GM21717 (cell line): Measurements from ENCODE around the gene IL1R2.
"Not testable (repeated sequence)": the region's sequence is repeated elsewhere in the genome, so short reads cannot be mapped to it uniquely, and the experiment has no call there.

ENCODE experiments used
- ATAC-seq: cut with Tn5 transposase; IDR thresholded peaks from one replicate; pipeline ENCODE4 v1.9.1; 2021; ENCODE audit warnings: mild to moderate bottlenecking, moderate library complexity; ENCODE audit not compliant: unreplicated experiment

IL1R2 gene

DNA sequence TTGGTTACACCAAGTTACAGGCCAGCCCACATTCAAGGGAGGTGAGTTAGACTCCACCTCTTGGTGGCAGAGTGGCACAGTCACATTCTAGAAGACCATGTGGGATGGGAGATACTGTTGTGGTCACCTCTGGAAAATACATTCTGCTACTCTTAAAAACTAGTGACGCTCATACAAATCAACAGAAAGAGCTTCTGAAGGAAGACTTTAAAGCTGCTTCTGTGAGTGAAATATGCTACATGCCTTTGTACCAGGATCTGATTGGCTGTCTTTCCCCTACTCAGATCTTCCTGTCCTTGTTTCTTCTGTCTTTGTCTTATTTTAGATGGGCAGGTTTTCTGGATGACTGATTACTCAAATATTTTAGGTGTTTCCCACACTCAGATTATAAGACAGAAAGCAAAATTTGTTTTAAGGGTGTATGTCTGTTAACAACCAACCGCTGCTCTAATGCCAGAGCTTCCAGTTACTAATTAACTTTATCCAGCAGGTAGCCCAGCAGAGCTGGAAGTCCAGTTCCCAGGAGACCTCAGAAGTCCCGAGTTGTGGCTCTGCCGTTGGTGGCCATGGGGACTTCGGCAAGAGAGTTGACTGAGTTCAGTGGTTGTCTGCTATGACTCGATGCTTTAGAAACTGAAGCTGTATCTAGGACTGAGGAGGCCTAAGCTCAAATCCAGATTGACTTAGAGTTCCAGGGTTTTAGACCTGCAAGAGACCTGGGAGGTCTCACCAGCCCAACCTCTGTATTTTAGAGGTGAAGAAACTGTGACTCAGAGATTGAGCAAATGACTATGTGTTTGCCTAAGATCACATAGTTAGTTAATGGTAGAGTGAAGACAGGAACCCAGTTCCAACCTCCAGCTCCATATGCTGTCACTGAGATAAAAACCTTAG is 7.4 kb downstream of the IL1R2 start:
- peak; percentile 49 for ATAC-seq

GRCh38 chr2:102000012-102000411 is 8.3 kb downstream of the IL1R2 start:
- ATAC-seq: no peak

GRCh38 chr2:102000813-102001766 is 9.3 kb downstream of the IL1R2 start:
- ATAC-seq: no peak

DNA sequence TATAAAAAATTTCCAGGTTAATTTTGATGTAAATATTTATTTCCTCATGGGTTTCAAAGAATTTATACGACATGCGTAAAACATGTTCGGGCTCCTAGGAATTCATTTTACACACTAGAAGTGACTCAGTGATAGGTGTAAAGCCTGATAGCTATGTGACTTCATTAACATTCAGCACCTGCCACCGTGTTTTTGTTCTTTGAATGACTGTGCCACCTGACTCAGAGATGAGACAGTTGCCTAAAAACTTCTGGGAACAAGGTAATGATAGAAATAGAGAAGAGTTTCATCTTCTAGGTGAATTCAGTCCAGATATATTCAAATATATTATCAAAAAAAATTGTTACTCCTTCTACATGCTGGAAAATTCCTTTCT is 10.0 kb downstream of the IL1R2 start:
- ATAC-seq: no peak

GRCh38 chr2:102002228-102002627 is 10.5 kb downstream of the IL1R2 start:
- ATAC-seq: no peak

DNA sequence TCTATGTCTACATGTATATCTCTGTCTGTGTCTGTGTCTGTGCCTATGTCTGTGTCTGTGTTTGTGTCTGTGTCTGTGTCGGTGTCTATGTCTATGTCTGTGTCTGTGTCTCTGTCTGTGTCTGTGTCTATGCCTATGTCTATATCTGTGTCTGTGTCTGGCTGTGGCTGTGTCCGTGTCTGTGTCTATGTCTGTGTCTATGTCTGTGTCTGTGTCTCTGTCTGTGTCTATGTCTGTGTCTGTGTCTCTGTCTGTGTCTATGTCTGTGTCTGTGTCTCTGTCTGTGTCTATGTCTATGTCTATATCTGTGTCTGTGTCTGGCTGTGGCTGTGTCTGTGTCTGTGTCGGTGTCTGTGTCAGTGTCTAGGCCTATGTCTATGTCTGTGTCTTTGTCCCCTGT is 11.1 kb downstream of the IL1R2 start:
- not testable (repeated sequence) for ATAC-seq

DNA sequence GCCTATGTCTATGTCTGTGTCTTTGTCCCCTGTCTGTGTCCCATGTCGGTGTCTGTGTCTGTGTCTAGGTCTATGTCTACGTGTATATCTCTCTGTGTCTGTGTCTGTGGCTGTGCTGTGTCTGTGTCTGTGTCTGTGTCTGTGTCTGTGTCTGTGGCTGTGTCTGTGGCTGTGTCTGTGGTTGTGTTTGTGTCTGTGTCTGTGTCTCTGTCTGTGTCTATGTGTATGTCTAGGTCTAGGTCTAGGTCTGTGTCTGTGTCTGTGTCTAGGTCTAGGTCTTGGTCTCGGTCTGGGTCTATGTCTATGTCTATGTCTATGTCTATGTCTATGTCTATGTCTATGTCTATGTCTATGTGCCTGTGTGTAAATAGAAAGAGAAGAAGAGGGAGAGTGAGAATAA is 11.9 kb downstream of the IL1R2 start:
- ATAC-seq: no peak

DNA sequence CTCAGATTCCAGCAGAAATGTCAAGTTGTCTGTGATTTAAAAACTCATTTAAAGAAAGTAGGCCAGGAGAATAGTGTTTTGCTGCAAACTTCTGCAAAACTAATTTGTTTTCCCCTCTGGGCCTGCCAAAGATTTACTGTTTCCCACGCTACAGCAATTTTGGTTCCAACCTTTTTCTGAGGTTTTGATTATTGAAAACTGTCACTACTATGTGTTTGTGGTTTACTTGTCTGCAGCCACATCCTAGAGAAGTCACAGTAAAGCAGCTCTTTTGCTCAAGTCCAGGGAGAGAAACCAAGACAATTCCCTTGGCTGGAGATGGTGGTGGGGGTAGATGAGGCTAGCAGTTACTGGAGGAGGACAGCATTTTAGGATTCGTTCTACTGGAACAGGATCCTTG is 12.8 kb downstream of the IL1R2 start:
- no peak for ATAC-seq

DNA sequence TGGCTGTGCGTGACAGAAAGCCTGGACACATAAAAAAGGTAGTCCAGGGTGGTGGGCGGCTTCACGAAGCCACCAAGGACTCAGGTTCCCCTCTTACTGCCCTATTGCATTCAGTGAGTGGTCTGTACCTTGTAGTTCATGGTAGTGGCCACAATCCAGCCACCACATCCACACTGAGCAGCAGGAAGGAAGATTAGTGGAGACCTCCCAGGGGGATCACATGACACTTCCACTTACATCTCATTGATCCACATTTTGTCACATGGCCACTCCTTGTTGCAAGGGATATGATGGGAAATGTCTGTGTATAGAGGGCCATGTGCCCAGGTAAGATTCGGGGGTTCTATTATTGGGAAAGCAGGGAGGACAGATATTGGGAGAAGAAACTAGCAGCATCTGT is 13.7 kb downstream of the IL1R2 start:
- no peak for ATAC-seq

DNA sequence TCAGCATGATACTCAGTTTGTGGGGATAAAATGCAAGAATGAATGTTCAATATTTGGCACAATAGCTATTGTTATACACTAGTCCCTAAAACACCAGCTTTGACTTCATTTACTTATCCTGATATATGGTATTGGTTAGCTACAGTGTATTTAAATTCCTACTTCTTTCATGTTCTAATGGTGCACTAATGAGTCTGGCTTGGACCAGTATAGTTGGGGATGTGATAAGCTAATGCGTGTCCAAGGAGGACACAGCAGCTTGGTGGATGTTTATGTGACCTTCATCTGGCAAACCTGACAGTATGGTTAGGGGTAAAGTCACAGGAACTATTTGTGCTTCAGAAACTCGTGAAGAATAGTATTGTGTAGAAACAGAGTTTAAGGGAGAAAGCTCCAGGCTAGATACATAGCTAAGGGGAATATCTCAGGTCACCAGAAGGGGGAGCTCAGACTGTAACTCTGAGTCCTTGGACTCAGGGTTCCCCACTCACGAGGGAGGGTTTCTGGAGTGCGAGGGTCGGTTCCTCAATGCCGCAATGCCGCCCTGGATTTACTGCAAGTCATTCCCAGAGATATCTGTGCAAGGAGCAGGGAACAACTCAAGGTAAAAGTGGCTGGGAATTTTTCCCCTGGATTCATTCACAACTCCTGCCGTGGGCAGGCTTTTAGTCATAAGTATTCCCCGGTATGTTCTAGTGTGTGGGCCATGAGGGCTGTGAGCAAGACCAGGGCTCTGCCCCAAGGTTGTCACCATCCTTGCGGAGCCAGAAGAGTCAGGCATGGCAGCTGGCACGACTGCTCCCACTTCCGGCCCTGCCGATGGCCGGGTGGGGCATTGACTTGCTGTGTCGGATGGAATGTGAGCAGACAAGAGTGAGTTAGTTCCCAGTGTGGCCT is 14.5 kb downstream of the IL1R2 start:
- peak; percentile 53 for ATAC-seq

DNA sequence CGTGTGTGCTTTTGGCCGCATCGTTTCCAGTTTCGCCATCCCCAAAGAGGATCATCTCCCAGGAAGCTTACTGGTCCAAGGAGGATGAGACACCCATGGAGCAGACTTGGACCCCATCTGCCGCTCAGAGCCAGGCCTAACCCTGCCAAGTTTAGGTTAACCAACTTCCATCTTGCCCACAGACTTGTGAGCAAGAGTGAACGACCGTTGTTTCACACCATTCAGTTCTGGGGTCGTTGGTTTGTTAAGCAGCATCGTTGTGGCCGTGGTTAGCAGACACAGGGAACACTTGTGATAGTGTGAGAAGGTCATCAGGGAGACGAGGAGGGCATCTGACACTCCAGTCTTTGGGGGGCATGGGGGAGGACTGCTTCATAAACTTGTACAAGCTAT is 15.1 kb downstream of the IL1R2 start:
- ATAC-seq: no peak

- no peak for ATAC-seq
Measured at GRCh38 chr2:102008490-102008889, 16.7 kb downstream of the IL1R2 start.

DNA sequence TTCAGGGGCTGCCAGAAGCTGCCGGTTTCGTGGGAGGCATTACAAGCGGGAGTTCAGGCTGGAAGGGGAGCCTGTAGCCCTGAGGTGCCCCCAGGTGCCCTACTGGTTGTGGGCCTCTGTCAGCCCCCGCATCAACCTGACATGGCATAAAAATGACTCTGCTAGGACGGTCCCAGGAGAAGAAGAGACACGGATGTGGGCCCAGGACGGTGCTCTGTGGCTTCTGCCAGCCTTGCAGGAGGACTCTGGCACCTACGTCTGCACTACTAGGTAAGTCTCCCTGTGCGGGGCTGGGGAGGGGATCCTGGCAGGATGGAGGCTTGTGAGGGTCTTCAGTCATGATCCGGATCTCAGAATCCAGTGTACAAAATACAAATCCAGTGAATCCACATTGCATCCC is 17.8 kb downstream of the IL1R2 start:
- no peak for ATAC-seq

DNA sequence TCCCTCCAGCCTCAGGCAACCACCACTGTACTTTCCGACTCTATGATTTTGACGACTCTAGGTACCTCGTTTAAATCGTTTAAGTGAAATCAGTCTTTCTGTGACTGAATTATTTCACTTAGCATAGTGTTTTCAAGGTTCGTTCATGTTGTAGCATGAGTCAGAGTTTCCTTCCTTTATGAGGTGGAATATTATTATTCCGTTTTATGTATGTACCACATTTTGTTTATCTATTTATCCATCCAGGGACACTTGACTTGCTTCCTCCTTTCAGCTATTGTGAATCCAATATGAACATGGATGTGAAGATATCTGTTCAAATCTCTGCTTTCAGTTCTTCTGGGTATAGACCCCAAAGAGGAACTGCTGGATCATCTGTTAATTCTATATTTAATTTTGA is 19.1 kb downstream of the IL1R2 start:
- no peak for ATAC-seq

GRCh38 chr2:102012061-102012614 is 20.4 kb downstream of the IL1R2 start:
- no peak for ATAC-seq

DNA sequence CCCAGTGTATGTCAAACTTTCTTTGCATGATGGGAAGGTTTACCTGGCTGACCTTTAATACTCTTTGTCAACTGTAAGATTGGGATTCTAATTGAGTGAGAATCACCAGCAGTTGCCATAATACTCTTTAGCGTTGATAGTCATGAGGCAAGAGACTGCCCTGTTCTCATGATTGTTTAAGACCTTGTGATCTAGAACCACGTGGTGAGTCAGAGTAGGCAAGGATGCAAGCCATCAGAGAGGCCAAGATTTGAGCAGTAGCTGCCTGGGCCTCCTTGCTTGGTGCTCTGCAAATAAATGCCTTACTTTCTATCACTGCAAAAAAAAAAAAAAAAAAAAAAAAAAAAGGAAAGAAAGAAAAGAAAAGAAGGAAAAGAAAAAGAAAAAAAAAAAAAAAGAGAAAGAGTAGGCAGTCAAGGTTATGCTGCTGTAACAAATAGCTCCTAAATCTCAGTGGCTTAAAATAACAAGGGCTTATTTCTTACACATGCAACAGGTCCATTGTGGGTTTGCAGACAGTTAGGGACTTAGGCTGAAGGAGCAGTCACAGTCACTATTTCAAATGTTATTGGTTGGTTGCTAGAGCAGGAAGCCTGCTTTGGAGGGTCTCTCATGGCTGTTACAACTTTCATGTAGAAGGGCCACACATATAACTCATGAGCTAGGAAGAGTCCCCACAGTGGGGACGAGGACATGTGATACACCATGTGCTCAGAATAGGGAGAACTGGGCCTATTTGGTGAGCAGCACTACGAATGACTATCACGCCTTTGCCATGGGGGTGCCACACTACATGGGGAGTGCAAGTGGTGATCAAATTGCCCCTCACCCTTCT is 21.7 kb downstream of the IL1R2 start:
- ATAC-seq: no peak

DNA sequence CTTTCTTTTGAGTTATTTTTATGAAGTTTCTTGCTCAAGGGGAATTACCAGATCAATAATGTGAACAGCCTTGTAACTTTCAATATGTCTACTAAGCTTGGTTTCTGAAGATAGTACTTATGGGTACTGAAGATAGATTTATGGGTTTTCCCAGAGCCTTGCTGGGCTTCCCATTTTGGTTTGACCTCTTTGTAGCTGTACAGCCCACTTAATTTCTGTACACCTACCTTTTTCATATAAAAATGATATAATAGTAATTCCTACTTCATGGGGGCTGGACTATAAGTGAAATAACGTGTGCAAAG is 22.2 kb downstream of the IL1R2 start:
- ATAC-seq: no peak

DNA sequence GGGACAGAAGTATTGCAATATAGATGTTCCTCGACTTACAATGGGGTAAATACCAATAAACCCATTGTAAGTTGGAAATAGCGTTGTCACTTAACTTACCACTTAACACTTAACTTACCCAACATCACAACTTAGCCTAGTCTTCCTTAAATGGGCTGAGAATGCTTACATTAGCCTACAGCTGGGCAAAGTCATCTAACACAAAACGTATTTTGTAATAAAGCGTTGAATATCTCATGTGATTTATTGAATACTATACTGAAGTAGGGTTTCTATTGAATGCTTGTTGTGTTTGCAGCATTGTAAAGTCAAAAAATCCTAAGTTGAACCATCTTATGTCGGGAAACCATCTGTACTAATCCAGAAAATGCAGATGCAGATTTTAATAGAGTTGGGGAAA is 23.6 kb downstream of the IL1R2 start:
- ATAC-seq: no peak

DNA sequence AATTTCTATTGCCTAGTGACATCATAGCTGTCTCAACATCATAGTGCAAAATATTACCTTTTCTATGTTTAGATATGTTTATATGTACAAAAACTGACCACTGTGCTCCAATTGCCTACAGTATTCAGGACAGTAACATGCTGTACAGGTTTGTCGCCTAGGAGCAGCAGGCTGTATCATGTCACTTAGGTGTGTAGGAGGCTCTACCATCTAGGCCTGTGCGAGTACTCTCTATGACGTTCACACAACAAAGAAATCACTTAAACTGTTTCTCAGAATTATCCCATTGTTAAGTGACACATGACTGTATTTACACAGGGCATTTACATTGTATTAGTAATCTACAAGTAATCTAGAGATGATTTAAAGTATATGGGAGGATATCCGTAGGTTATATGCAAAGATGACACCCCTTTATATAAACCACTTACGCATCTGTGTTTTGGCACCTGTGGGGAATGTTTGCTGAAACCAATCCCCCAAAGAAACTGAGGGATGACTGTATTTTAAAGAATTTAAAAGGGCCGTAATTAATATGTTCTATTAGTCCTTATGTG is 24.7 kb downstream of the IL1R2 start:
- ATAC-seq: no peak
